ENCODE measurements around the gene STRADA.

DNA sequence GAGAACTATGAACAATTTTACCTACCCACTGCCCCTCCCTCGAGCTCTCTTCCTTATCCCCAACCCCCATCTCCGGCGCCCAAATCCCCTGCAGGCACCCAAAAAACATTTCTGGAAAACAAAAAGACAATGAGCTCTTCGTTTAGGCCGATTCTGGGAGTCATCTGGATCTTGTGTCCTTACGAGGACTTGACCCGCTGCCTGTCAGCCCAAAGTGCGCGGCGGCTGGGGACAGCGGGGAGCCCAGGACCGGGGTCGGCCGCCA is 524 bp downstream of the STRADA start:
- TF ChIP-seq, protein P1, sequence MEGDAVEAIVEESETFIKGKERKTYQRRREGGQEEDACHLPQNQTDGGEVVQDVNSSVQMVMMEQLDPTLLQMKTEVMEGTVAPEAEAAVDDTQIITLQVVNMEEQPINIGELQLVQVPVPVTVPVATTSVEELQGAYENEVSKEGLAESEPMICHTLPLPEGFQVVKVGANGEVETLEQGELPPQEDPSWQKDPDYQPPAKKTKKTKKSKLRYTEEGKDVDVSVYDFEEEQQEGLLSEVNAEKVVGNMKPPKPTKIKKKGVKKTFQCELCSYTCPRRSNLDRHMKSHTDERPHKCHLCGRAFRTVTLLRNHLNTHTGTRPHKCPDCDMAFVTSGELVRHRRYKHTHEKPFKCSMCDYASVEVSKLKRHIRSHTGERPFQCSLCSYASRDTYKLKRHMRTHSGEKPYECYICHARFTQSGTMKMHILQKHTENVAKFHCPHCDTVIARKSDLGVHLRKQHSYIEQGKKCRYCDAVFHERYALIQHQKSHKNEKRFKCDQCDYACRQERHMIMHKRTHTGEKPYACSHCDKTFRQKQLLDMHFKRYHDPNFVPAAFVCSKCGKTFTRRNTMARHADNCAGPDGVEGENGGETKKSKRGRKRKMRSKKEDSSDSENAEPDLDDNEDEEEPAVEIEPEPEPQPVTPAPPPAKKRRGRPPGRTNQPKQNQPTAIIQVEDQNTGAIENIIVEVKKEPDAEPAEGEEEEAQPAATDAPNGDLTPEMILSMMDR (IDR thresholded peaks at IDR 0.05): no peak
- TF ChIP-seq POLR2A (IDR thresholded peaks at IDR 0.05): no peak

Measured in Peyer's patch (tissue), 4 donors.